ENCODE results near the gene SAPCD2.

Gene SAPCD2

DNA sequence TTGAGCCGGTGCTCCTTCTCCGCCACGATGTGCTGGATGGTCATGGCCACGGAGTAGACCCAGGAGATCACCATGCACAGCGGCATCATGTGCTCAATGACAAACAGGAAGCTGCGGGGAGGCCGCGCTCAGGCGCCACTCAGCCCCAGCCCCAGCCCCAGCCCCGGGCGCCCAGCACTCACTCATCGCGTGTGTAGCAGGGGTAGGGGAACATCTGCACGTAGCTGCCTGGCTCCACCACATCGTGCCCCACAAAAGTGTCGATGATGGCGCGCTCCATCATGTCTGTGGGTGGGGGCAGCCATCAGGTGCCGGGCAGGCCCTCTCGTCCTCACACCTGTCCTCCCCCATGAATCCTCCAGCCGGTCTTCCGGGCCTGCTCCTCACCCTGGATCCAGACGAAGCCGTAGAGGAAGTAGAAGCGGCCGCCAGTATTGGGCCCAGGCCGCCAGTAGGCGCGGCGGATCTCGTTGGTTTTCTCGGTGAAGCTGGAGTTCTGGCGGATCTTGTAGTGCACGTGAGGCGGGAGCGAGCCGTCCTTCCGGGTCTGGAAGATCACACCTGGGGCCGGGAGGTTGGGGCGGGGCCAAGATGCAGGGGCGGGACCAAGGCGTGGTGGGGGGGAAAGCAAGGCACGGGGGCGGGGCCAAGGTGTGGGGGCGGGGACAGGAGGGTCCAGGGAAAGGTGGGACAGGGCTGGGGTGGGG, 52.4 kb downstream of the SAPCD2 start:
- H3K27ac Mint-ChIP-seq, result no peak overlapping the region
- H3K4me1 Mint-ChIP-seq, result no peaks in the 10 kb centered on the region
- no peak overlapping the region for H3K4me3 Mint-ChIP-seq
- TF ChIP-seq CTCF (IDR thresholded peaks at IDR 0.05; ENCODE audit: unreplicated experiment in 3 of 3), result no peak
- no peaks in the 10 kb centered on the region for H3K27me3 Mint-ChIP-seq (ENCODE audit: low read depth)
- no peaks in the 10 kb centered on the region for H3K9me3 Mint-ChIP-seq
- peaks cover 8% of the 10 kb centered on the region for H3K36me3 Mint-ChIP-seq (ENCODE audit: low read depth)

DNA sequence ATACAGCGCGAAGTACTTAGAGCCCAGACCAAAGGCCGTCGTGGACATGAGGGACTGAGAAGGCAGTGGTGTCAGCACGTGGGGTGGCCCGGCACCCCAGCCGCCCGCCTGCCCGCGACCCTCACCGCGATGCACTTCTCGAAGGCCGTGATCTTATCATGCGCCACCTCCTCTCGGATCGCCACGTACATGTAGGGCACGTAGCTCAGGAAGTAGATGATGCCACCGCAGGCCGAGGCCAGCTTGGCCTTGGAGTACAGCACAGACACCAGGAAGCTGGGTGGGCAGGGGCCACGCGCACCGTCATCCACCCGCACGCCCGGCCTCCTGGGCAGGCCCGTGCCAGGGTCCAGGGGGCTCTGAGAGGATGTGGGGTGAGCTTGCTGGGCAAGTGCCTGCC, 53.3 kb downstream of the SAPCD2 start:
- Mint-ChIP-seq H3K27ac (no peak overlapping the region), H3K4me1 (no peaks in the 10 kb centered on the region), H3K36me3 (ENCODE audit: low read depth) (peaks cover 8% of the 10 kb centered on the region), H3K4me3 (no peak overlapping the region), H3K9me3 (no peaks in the 10 kb centered on the region), H3K27me3 (ENCODE audit: low read depth) (no peaks in the 10 kb centered on the region)
- no peak for TF ChIP-seq CTCF (IDR thresholded peaks at IDR 0.05; ENCODE audit: unreplicated experiment in 3 of 3)

- no peak for TF ChIP-seq CTCF (IDR thresholded peaks at IDR 0.05; ENCODE audit: unreplicated experiment in 3 of 3)
- H3K4me3 Mint-ChIP-seq, result no peak overlapping the region
- H3K9me3 Mint-ChIP-seq, result no peaks in the 10 kb centered on the region
- no peak overlapping the region for H3K27ac Mint-ChIP-seq
- H3K4me1 Mint-ChIP-seq, result no peaks in the 10 kb centered on the region
- H3K27me3 Mint-ChIP-seq (ENCODE audit: low read depth), result no peaks in the 10 kb centered on the region
- peaks cover 8% of the 10 kb centered on the region for H3K36me3 Mint-ChIP-seq (ENCODE audit: low read depth)
Measured at GRCh38 chr9:137016436-137016835, 53.9 kb downstream of the SAPCD2 start.

- no peak for TF ChIP-seq CTCF (IDR thresholded peaks at IDR 0.05; ENCODE audit: unreplicated experiment in 3 of 3)
- H3K27me3 Mint-ChIP-seq (ENCODE audit: low read depth), result no peaks in the 10 kb centered on the region
- no peak overlapping the region for H3K27ac Mint-ChIP-seq
- peaks cover 8% of the 10 kb centered on the region for H3K36me3 Mint-ChIP-seq (ENCODE audit: low read depth)
- H3K4me1 Mint-ChIP-seq, result no peaks in the 10 kb centered on the region
- no peak overlapping the region for H3K4me3 Mint-ChIP-seq
- no peaks in the 10 kb centered on the region for H3K9me3 Mint-ChIP-seq
Measured at GRCh38 chr9:137015976-137016375, 54.4 kb downstream of the SAPCD2 start.

GRCh38 chr9:137015540-137015930, 54.8 kb downstream of the SAPCD2 start:
- Mint-ChIP-seq H3K36me3 (ENCODE audit: low read depth) (peaks cover 8% of the 10 kb centered on the region), H3K4me3 (no peak overlapping the region), H3K9me3 (no peaks in the 10 kb centered on the region), H3K4me1 (no peaks in the 10 kb centered on the region), H3K27ac (no peak overlapping the region), H3K27me3 (ENCODE audit: low read depth) (no peaks in the 10 kb centered on the region)
- no peak for TF ChIP-seq CTCF (IDR thresholded peaks at IDR 0.05; ENCODE audit: unreplicated experiment in 3 of 3)
